Measurements from ENCODE around the gene FNDC3A.

The FNDC3A gene

GRCh38 chr13:49246850-49247642 lies 271.3 kb downstream of the FNDC3A start:
- H3K36me3 ChIP-seq (ENCODE audit: insufficient read depth, low read length) = peaks cover 9% of the 10 kb centered on the region
- H3K4me2 ChIP-seq (ENCODE audit: insufficient read depth, low read length) = peak overlapping the region; percentile 85
- H3K27me3 ChIP-seq (ENCODE audit: insufficient read depth, low read length, poor library complexity) = no peaks in the 10 kb centered on the region
- H3K4me3 ChIP-seq (ENCODE audit: low read depth in 1 of 2, low read length in 2 of 2) = peak overlapping the region; percentile 63 to 80
- H3K79me2 ChIP-seq (ENCODE audit: insufficient read depth, low read length) = peaks cover 52% of the 10 kb centered on the region
- peaks cover 49% of the 10 kb centered on the region for H3K4me1 ChIP-seq (ENCODE audit: insufficient read depth, low read length)
- TF ChIP-seq, protein P1, sequence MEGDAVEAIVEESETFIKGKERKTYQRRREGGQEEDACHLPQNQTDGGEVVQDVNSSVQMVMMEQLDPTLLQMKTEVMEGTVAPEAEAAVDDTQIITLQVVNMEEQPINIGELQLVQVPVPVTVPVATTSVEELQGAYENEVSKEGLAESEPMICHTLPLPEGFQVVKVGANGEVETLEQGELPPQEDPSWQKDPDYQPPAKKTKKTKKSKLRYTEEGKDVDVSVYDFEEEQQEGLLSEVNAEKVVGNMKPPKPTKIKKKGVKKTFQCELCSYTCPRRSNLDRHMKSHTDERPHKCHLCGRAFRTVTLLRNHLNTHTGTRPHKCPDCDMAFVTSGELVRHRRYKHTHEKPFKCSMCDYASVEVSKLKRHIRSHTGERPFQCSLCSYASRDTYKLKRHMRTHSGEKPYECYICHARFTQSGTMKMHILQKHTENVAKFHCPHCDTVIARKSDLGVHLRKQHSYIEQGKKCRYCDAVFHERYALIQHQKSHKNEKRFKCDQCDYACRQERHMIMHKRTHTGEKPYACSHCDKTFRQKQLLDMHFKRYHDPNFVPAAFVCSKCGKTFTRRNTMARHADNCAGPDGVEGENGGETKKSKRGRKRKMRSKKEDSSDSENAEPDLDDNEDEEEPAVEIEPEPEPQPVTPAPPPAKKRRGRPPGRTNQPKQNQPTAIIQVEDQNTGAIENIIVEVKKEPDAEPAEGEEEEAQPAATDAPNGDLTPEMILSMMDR (IDR thresholded peaks at IDR 0.05; ENCODE audit: borderline replicate concordance, extremely low read depth, low read length, poor library complexity, severe bottlenecking) = no peak
- TF ChIP-seq EZH2 (IDR thresholded peaks at IDR 0.05; ENCODE audit: borderline replicate concordance, low read depth, low read length, severe bottlenecking) = no peak
- DNase-seq (no peak), ATAC-seq (ENCODE audit: insufficient read depth, low read depth) (no peak; the same call in 1 of the 3 replicates)
- H4K20me1 ChIP-seq (ENCODE audit: insufficient read depth, low read length) = no peaks in the 10 kb centered on the region
- peaks cover 6% of the 10 kb centered on the region for H3K9me3 ChIP-seq (ENCODE audit: insufficient read depth, low read length, severe bottlenecking)
- H3K9ac ChIP-seq (ENCODE audit: low read depth, low read length) = peak overlapping the region; percentile 64
- peak overlapping the region; percentile 93 for H2AFZ ChIP-seq (ENCODE audit: low read depth, low read length)
- H3K27ac ChIP-seq (ENCODE audit: low read length) = peak overlapping the region; percentile 84

- DNase-seq = peak; percentile 89
- Histone ChIP-seq H3K9me3 (ENCODE audit: insufficient read depth, low read length, severe bottlenecking) (no peaks in the 10 kb centered on the region), H3K4me2 (ENCODE audit: insufficient read depth, low read length) (peak within 1 kb of the TSS; percentile 85), H3K4me3 (ENCODE audit: low read depth in 1 of 2, low read length in 2 of 2) (peak within 1 kb of the TSS; percentile 63 to 80), H3K36me3 (ENCODE audit: insufficient read depth, low read length) (peaks cover 10% of the 10 kb centered on the region), H3K27me3 (ENCODE audit: insufficient read depth, low read length, poor library complexity) (no peaks in the 10 kb centered on the region), H2AFZ (ENCODE audit: low read depth, low read length) (peak within 1 kb of the TSS; percentile 93), H3K27ac (ENCODE audit: low read length) (peak within 1 kb of the TSS; percentile 84), H3K9ac (ENCODE audit: low read depth, low read length) (peak within 1 kb of the TSS; percentile 64), H3K4me1 (ENCODE audit: insufficient read depth, low read length) (peaks cover 58% of the 10 kb centered on the region), H4K20me1 (ENCODE audit: insufficient read depth, low read length) (no peaks in the 10 kb centered on the region), H3K79me2 (ENCODE audit: insufficient read depth, low read length) (peaks cover 61% of the 10 kb centered on the region)
- TF ChIP-seq, protein P1 (IDR thresholded peaks at IDR 0.05; ENCODE audit: borderline replicate concordance, extremely low read depth, low read length, poor library complexity, severe bottlenecking) = peak; percentile 11
- TF ChIP-seq EZH2 (IDR thresholded peaks at IDR 0.05; ENCODE audit: borderline replicate concordance, low read depth, low read length, severe bottlenecking) = no peak
- peak; percentile 79 for ATAC-seq (ENCODE audit: insufficient read depth, low read depth)
These were observed 272.2 kb downstream of the FNDC3A start, which contains the start of gene CDADC1 for GRCh38 chr13:49247643-49248621. Gene CDADC1 (plus strand): TSS chr13:49247925. CDS start chr13:49248038, 113 bp downstream.

DNA sequence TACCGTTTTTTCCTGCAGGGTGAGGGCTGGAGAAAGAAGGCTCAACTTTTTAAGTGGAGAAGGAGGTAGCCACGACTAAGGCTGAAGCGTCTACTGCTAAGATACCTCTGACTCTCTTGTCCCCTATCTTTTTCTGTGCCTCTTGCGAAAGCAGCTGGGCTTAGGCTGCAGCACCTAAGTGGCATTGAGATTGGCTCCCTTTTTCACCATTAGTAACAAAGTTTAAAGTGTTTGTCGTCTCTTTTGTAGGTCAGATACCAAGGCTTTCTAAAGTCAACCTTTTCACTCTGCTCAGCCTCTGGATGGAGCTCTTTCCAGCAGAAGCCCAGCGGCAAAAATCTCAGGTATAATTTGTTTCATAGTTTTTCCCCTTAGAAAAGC lies 272.9 kb downstream of the FNDC3A start:
- no peaks in the 10 kb centered on the region for H4K20me1 ChIP-seq (ENCODE audit: insufficient read depth, low read length)
- H2AFZ ChIP-seq (ENCODE audit: low read depth, low read length) = peak overlapping the region; percentile 93
- TF ChIP-seq EZH2 (IDR thresholded peaks at IDR 0.05; ENCODE audit: borderline replicate concordance, low read depth, low read length, severe bottlenecking) = no peak
- TF ChIP-seq, protein P1 (IDR thresholded peaks at IDR 0.05; ENCODE audit: borderline replicate concordance, extremely low read depth, low read length, poor library complexity, severe bottlenecking) = peak; percentile 50
- peaks cover 10% of the 10 kb centered on the region for H3K36me3 ChIP-seq (ENCODE audit: insufficient read depth, low read length)
- peaks cover 65% of the 10 kb centered on the region for H3K4me1 ChIP-seq (ENCODE audit: insufficient read depth, low read length)
- H3K9ac ChIP-seq (ENCODE audit: low read depth, low read length) = peak overlapping the region; percentile 64
- H3K79me2 ChIP-seq (ENCODE audit: insufficient read depth, low read length) = peaks cover 66% of the 10 kb centered on the region
- H3K4me2 ChIP-seq (ENCODE audit: insufficient read depth, low read length) = peak overlapping the region; percentile 85
- H3K9me3 ChIP-seq (ENCODE audit: insufficient read depth, low read length, severe bottlenecking) = no peaks in the 10 kb centered on the region
- no peaks in the 10 kb centered on the region for H3K27me3 ChIP-seq (ENCODE audit: insufficient read depth, low read length, poor library complexity)
- ATAC-seq (ENCODE audit: insufficient read depth, low read depth) (no peak; the same call in 1 of the 3 replicates), DNase-seq (no peak)
- H3K27ac ChIP-seq (ENCODE audit: low read length) = peak overlapping the region; percentile 84
- H3K4me3 ChIP-seq (ENCODE audit: low read depth in 1 of 2, low read length in 2 of 2) = peak overlapping the region; percentile 63 to 80
